H1 (cell line): ENCODE measurements around the gene LENG9. TPM values are rescaled to one million over a fixed set of nuclear protein-coding genes. Genes with fewer than 3 reads are reported as not detected.

Experiments used
- MAX ChIP-seq: IDR thresholded peaks from 2 replicates; pipeline ENCODE4 v1.6.1; 2012; ENCODE audit warnings: inconsistent platforms
- NANOG ChIP-seq: IDR thresholded peaks from 2 replicates; pipeline ENCODE4 v1.6.1; 2011; ENCODE audit warnings: low read length, low read depth, mild to moderate bottlenecking, inconsistent platforms; ENCODE audit not compliant: insufficient read depth, poor library complexity, severe bottlenecking
- PHF8 ChIP-seq: fragments of 200-600 bp; sonication (generic); conservative IDR thresholded peaks from 2 replicates; pipeline ENCODE4 v1.7.1; 2012; ENCODE audit warnings: low read depth, mild to moderate bottlenecking, inconsistent platforms, low read length, moderate library complexity
- RBBP5 ChIP-seq: IDR thresholded peaks from 2 replicates; pipeline ENCODE4 v1.7.1; 2012; ENCODE audit warnings: low read depth, mild to moderate bottlenecking, inconsistent platforms, low read length, moderate library complexity, borderline replicate concordance
- SRF ChIP-seq: IDR thresholded peaks from 2 replicates; pipeline ENCODE4 v1.6.1; 2011; ENCODE audit warnings: mild to moderate bottlenecking, low read depth, low read length, moderate library complexity
- polyA plus RNA-seq, 7 experiments: library from polyadenylated mRNA; depleted of rRNA in 3 of 7; stranded (reverse) in 5 of 7; unstranded in 2 of 7; fragments of >200 nt in 5 of 7; fragments of 200-250 nt in 2 of 7; gene quantifications; 1 replicate in 5 of 7; 2 replicates in 1 of 7; 4 replicates in 1 of 7; pipeline versions ENCODE4 v1.2.1 to v1.2.3, GENCODE V29; 2011 to 2013; ENCODE audit warnings: missing spikeins in 2 of 7, mixed read lengths in 2 of 7
- total RNA-seq: library from RNA; stranded (reverse); fragmentation: NEBNext Ultra II Directional; extraction: Animal tissue kit (Norgen Biotek cat#: 25700); gene quantifications from 2 replicates; pipeline ENCODE4 v1.2.1, GENCODE V29; 2021

LENG9 gene
- total and polyA plus RNA-seq, 2 of the 8 experiments (the other 6 are each of a cell fraction or from before 2014, with no cell fraction given) = 1.6 to 3.9 TPM

- TF ChIP-seq RBBP5 = 0 out of 2 replicates have a peak, but pooled peaks have one; percentile 67
- peak; percentile 38; the same call in 1 of the 2 replicates for TF ChIP-seq PHF8
- TF ChIP-seq MAX = no peak
- peak; percentile 53 for TF ChIP-seq NANOG
- no peak for TF ChIP-seq SRF
Observed at GRCh38 chr19:54420383-54421168, 43.0 kb downstream of the LENG9 start (continued).
